ENCODE results near the gene PSME2. TPM values are rescaled to one million over a fixed set of nuclear protein-coding genes. Genes with fewer than 3 reads are reported as not detected.
A peak's percentile ranks its signal among the peaks of the same experiment; 100 is the strongest.

PSME2 gene
- total RNA-seq, 2 experiments from 2014 or later: 188 to 290 TPM

- ChIA-PET POLR2A (interaction anchor here (0.7 to 4.1 kb wide), 13 partner anchors 9 to 134 kb away, joined by 3 to 43 read pairs (median 4); partner anchors contain the start of genes CHMP4A, DCAF11, NRL and PCK2), CTCF (ENCODE audit: unreplicated experiment) (interaction anchor here (0.5 to 2.1 kb wide), 2 partner anchors 21 to 231 kb away, joined by 3 to 12 read pairs; partner anchors contain the start of genes DCAF11 and NRL)
- intact Hi-C loops (cut with micrococcal nuclease; ENCODE audit: unreplicated experiment): no loop called here
Observed at GRCh38 chr14:24135584-24135833, 10.9 kb downstream of the PSME2 start.

GRCh38 chr14:24133735-24134134, 12.7 kb downstream of the PSME2 start:
- Histone ChIP-seq H3K36me3 (ENCODE audit: insufficient read depth, low read length) (peaks cover 16% of the 10 kb centered on the region), H3K4me1 (ENCODE audit: insufficient read depth, low read length, poor library complexity, severe bottlenecking) (peaks cover 30% of the 10 kb centered on the region), H2AFZ (ENCODE audit: low read length) (no peak overlapping the region), H3K4me3 (ENCODE audit: low read depth, low read length, poor library complexity, severe bottlenecking) (no peak overlapping the region), H3K79me2 (ENCODE audit: insufficient read depth, low read depth, low read length) (peaks cover 2% of the 10 kb centered on the region; the same call in 1 of the 2 replicates), H3K9me3 (ENCODE audit: low read length) (no peaks in the 10 kb centered on the region), H4K20me1 (ENCODE audit: insufficient read depth, low read length) (no peaks in the 10 kb centered on the region), H3K9me2 (ENCODE audit: insufficient read depth, low read length) (no peaks in the 10 kb centered on the region), H3K4me2 (ENCODE audit: low read length) (no peak overlapping the region), H3K27ac (ENCODE audit: low read depth, low read length, poor library complexity, severe bottlenecking) (no peak overlapping the region)
- ChIA-PET POLR2A (interaction anchor here (0.7 to 2.8 kb wide), 5 partner anchors 16 to 813 kb away, joined by 4 to 11 read pairs (median 4); partner anchors contain the start of gene DCAF11), CTCF (ENCODE audit: unreplicated experiment) (no interaction called here)
- intact Hi-C loops (cut with micrococcal nuclease; ENCODE audit: unreplicated experiment): no loop called here
- no TSS peak for BruUV-seq (replicated peaks)
- TF ChIP-seq, protein P1, sequence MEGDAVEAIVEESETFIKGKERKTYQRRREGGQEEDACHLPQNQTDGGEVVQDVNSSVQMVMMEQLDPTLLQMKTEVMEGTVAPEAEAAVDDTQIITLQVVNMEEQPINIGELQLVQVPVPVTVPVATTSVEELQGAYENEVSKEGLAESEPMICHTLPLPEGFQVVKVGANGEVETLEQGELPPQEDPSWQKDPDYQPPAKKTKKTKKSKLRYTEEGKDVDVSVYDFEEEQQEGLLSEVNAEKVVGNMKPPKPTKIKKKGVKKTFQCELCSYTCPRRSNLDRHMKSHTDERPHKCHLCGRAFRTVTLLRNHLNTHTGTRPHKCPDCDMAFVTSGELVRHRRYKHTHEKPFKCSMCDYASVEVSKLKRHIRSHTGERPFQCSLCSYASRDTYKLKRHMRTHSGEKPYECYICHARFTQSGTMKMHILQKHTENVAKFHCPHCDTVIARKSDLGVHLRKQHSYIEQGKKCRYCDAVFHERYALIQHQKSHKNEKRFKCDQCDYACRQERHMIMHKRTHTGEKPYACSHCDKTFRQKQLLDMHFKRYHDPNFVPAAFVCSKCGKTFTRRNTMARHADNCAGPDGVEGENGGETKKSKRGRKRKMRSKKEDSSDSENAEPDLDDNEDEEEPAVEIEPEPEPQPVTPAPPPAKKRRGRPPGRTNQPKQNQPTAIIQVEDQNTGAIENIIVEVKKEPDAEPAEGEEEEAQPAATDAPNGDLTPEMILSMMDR (conservative IDR thresholded peaks at IDR 0.05; ENCODE audit: low read length): peak; percentile 23; the same call in 1 of the 2 replicates
- TF ChIP-seq EZH2phosphoT487 (IDR thresholded peaks at IDR 0.05; ENCODE audit: borderline replicate concordance, low read depth, low read length): no peak
- DNase-seq (ENCODE audit: low spot score): no peak

More at GRCh38 chr14:24135584-24135833, 10.9 kb downstream of the PSME2 start:
- peaks cover 20% of the 10 kb centered on the region for H3K79me2 ChIP-seq (ENCODE audit: insufficient read depth, low read depth, low read length)
- H2AFZ ChIP-seq (ENCODE audit: low read length): peak overlapping the region; percentile 87; the same call in 1 of the 2 replicates
- no peak for TF ChIP-seq EZH2phosphoT487 (IDR thresholded peaks at IDR 0.05; ENCODE audit: borderline replicate concordance, low read depth, low read length)
- TF ChIP-seq, protein P1 (conservative IDR thresholded peaks at IDR 0.05; ENCODE audit: low read length): no peak
- H3K9me2 ChIP-seq (ENCODE audit: insufficient read depth, low read length): no peaks in the 10 kb centered on the region
- H3K4me3 ChIP-seq (ENCODE audit: low read depth, low read length, poor library complexity, severe bottlenecking): peak overlapping the region; percentile 98
- peaks cover 27% of the 10 kb centered on the region for H3K36me3 ChIP-seq (ENCODE audit: insufficient read depth, low read length)
- H3K9me3 ChIP-seq (ENCODE audit: low read length): no peaks in the 10 kb centered on the region
- DNase-seq (ENCODE audit: low spot score): no peak
- H4K20me1 ChIP-seq (ENCODE audit: insufficient read depth, low read length): 0 out of 2 replicates have a peak, but pooled peaks cover 6% of the 10 kb centered on the region
- H3K27ac ChIP-seq (ENCODE audit: low read depth, low read length, poor library complexity, severe bottlenecking): peak overlapping the region; percentile 23
- peaks cover 40% of the 10 kb centered on the region for H3K4me1 ChIP-seq (ENCODE audit: insufficient read depth, low read length, poor library complexity, severe bottlenecking)
- H3K4me2 ChIP-seq (ENCODE audit: low read length): peak overlapping the region; percentile 83
- BruUV-seq (replicated peaks): no TSS peak

DNA sequence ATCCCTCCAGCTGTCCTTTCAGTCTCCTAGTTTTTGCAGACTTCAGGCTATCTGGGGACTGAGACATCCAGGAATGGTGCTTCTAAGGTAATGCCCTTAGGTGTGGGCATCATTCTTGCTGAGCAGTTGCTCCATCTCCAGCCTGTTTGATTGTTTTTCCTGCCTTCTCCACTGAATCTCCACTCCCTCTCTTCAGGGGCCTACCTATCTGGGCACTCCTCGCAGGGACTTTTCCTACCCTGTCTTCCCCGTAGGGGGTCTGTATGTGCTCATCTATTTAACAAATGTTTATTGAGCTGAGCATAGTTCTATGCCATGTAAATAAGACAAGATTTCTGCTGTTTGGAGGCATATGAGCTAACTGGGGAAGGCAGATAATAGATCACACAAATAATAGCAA, 13.4 kb downstream of the PSME2 start:
- Histone ChIP-seq H3K9me2 (ENCODE audit: insufficient read depth, low read length) (no peaks in the 10 kb centered on the region), H3K27ac (ENCODE audit: low read depth, low read length, poor library complexity, severe bottlenecking) (no peak overlapping the region), H3K4me1 (ENCODE audit: insufficient read depth, low read length, poor library complexity, severe bottlenecking) (peaks cover 32% of the 10 kb centered on the region), H3K4me3 (ENCODE audit: low read depth, low read length, poor library complexity, severe bottlenecking) (no peak overlapping the region), H2AFZ (ENCODE audit: low read length) (no peak overlapping the region), H4K20me1 (ENCODE audit: insufficient read depth, low read length) (no peaks in the 10 kb centered on the region), H3K4me2 (ENCODE audit: low read length) (no peak overlapping the region), H3K9me3 (ENCODE audit: low read length) (no peaks in the 10 kb centered on the region), H3K79me2 (ENCODE audit: insufficient read depth, low read depth, low read length) (no peaks in the 10 kb centered on the region), H3K36me3 (ENCODE audit: insufficient read depth, low read length) (peaks cover 8% of the 10 kb centered on the region)
- TF ChIP-seq, protein P1 (conservative IDR thresholded peaks at IDR 0.05; ENCODE audit: low read length): no peak
- TF ChIP-seq EZH2phosphoT487 (IDR thresholded peaks at IDR 0.05; ENCODE audit: borderline replicate concordance, low read depth, low read length): no peak
- POLR2A ChIA-PET: interaction anchor here (0.7 to 2.8 kb wide), 5 partner anchors 14 to 23 kb away, joined by 4 to 11 read pairs (median 5); partner anchors contain the start of genes DCAF11, PSME2 and RNF31
- CTCF ChIA-PET (ENCODE audit: unreplicated experiment): no interaction called here
- no peak for DNase-seq (ENCODE audit: low spot score)
- intact Hi-C loops (cut with micrococcal nuclease; ENCODE audit: unreplicated experiment): no loop called here
- BruUV-seq (replicated peaks): no TSS peak
